HG02588 (cell line): Measurements from ENCODE around the gene ARSG.
"Not testable (repeated sequence)": the region's sequence is repeated elsewhere in the genome, so short reads cannot be mapped to it uniquely, and the experiment has no call there.

Experiments
- ATAC-seq: cut with Tn5 transposase; IDR thresholded peaks from one replicate; pipeline ENCODE4 v1.9.1; 2021; ENCODE audit warnings: mild to moderate bottlenecking, moderate library complexity; ENCODE audit not compliant: unreplicated experiment

The ARSG gene

DNA sequence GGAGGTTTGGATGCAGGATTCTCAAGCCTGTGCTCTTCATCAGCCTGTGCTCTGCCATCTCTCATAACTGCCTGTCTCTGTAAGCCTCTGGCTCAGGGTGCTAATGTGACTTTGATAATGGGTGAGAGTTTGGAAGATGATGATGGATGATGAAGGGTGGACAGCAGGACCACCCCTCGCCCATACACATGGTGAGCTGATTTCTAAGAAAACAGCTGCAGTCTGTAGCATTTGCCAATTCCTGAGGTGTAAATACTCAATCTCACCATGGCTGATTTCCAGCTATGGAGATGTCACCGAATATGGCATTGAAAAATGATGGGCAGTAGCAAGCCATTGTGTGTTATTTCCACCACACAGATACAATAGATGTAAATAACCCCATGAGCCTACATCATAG, 74.2 kb downstream of the ARSG start:
- ATAC-seq, result no peak

DNA sequence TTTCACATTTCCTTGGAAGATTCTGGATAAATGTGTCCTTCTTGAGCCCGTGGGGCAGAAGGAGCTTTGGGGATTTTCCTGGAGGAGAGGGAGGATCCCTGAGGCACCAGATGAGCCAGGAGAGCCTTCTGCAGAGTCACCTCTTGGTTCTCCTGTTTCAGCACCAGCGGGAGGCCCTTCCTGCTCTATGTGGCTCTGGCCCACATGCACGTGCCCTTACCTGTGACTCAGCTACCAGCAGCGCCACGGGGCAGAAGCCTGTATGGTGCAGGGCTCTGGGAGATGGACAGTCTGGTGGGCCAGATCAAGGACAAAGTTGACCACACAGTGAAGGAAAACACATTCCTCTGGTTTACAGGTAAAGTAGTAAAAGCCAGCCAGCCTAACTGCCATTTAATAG, 77.1 kb downstream of the ARSG start:
- ATAC-seq, result no peak

DNA sequence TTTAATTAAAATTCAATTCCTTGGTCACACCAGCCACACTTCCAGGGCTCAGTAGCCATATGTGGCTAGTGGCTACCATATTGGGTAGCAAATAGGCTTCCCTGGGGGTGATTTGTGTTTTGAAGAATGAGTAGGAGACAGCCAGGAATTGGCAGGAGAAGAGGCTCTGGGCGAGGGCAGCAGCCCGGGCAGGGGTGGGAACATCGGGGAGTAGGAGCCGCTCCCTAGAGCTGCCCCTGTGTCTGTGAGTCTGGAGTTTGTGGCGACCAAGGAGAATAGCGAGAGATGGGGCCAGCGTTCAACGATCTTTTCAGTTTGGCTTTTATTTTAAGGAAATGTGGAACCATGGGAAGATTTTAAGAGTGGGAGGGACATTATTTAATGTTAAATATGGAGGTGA, 84.3 kb downstream of the ARSG start:
- no peak for ATAC-seq

DNA sequence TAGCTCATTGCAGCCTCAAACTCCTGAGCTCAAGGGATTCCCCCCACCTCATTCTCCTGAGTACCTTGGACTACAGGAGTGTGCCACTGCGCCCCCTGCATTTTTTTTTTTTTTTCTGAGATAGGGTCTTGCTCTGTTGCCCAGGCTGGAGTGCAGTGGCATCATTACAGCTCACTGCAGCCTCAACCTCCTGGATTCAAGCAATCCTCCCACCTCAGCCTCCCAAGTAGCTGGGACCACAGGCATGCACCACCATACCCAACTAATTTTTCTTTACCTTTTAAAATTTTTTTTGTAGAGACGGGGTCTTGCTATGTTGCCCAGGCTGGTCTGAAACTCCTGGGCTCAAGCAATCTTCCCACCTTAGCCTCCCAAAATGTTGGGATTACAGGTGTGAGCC, 84.9 kb downstream of the ARSG start:
- ATAC-seq, result not testable (repeated sequence)

DNA sequence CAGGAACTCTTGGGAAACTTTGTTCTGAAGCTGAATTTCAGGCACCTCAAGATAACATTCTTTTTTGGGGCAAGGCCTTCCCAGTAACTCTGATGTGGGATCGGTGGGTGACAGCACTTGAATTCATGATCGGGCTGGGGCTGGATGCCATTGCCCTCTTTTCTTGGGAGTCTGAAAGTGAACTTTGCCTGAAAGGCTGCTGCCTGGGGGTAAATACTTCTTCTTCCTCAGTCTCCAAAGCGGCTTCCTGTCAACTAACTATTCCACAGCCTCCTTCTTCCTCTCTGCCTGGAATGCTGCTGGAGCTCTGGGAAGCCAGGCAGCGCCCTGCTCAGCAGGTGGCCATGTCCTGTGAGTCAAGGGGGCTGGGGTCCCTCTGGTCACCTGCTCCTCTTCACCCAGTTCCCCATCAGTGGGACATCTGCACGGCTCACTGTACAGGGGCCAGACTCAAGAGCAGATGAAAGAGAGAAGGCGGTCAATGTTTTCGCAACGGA, 86.5 kb downstream of the ARSG start:
- no peak for ATAC-seq

DNA sequence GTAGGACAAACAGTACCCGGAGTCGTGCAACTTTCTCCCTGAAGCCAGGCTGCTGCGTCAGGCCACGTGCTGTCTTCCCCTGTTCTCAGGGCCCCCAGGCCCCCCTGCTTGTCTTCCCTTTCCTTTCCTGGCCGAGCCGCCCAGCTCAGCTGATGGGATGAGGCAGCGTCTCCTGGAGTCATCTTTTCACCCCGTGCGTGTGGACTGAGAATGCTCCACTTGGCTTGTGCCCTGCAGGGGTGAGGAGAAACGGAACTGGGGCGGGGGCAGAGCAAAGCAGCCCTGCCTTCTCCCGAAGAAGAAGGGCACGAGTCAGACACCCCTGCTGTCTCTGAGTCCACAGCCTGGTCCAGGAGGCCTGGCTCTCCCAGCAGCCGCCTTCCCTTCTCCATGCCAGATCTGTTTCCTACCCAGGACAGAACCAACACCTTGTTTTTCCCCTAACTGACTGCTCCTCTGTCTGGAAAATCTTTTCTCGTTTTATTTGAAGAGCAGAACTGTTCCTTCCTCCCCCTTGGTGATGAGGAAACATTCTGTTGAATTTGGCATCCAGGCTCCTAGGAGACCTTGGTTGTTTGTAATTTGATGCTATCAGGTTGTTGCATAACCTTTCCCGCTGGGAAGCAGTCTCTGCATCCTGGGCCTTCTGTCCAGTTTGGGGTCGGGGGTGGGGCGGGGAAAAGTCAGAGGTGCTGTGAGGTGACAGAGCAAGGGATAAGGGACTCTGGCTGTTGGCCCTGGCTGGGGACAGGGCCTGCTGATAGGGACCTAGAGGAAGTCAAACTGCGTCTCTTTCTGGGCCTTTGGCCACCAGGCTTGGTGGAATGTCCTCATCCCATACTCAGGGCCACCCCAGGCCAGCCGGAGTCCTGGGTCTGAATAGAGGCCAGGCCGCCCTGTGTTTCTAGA, 87.2 kb downstream of the ARSG start:
- no peak for ATAC-seq

DNA sequence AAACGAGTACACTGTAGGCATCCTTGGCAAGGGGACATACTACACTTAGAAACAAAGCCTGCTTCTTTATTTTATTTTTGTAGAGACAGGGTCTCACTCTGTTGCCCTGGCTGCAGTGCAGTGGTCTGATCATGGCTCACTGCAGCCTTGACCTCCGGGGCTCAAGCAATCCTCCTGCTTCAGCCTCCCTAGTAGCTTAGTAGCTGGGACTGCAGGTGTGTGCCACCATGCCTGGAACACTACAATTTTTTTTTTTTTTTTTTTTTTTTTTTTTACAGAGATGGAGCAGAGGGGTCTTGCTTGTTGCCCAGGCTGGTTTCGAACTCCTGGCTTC, 87.8 kb downstream of the ARSG start:
- no peak for ATAC-seq

DNA sequence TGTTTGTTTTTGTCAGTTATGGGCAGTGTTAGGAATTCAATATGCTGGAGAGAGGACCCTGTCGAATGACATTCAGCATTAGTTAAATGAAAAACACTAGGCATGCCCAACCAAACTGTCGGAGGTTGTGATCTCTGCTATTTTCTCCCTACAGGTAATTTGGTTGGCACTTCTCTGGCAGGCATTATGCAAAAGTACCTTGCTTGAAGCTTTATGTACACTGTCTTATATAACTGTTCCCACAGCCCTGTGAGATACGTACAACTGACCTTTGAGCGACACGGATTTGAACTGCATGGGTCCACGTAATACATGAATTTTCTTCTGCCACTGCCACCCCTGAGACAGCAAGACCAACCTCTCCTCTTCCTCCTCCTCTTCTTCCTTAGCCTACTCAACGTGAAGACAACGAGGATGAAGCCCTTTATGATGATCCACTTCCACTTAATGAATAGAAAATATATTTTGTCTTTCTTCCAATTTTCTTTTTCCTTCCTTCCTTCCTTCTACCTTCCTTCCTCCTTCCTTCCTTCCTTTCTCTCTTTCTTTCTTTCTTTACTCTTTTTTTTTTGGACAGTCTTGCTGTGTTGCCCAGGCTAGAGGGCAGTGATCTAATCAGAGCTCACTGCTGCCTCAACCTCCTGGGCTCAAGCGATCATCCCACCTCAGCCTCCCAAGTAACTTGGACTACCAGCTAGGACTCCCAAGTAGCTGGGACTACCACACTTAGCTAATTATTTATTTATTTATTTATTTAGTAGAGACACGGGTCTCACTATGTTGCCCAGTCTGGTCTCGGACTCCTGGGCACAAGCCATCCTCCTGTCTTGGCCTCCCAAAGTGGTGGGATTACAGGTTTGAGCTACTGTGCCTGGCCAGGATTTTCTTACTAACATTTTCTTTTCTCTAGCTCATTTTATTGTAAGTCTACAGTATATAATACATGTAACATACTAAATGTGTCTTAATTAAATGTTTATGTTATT, 88.7 kb downstream of the ARSG start:
- no peak for ATAC-seq

DNA sequence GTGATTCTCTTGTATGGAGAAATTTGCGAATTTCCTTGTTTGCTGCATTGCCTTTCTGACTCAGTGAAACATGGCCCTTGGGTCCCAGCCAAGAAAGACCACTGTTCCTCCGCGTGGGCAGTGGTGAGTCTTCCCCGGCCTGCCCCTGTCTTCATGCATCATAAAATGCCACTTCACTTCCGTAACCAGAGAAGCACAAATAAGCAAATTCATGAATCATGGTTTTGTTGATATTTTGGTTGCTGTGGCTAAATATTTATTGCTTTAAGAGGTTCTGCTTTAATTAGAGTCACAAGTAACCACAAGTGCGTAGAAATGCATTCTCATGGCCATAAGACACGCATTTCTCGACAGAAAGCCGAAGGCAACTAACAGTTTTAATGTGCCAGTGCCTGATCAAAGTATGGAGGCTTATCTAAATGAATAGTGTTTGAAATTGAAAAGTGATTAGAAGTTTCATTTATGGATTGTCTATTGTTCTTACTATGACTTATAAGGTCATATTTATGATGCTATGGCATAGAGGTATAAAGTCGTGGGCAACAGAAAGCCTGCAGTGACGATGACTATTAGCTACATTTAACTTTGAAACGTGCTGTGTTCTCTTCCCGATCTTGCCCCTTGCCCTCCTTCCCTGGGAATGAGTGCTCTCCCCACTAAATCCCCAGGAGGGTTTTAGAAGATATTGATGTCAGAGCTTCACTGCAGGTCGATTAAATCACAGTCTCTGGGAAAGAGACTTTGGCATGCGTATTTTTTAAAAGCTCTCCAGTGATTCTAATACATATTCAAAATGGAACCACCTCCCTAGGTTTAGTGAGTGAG, 90.0 kb downstream of the ARSG start:
- no peak for ATAC-seq

DNA sequence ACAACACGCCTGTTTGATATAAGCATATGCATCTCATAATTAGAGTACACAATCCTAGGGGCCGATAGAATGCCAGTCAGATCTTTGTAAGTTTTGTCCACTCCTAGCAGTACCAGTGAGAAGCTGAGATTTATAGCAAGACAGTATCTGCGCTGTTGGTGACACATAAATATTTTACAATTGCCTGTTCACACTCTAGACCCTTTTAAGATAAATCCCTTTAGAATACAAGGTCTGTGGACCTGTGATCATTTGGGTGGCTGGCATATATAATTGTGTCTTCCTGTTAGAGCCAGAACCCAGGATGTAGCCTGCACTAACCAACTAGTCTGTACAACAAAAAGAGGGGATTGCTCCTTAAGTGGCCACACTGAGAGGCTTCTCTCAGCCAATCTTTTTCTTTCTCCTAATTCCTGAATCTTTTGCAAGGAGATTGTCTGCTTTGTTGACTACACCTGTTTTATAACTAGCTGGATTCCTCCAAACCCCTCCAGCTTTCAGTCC, 91.3 kb downstream of the ARSG start:
- ATAC-seq, result no peak

DNA sequence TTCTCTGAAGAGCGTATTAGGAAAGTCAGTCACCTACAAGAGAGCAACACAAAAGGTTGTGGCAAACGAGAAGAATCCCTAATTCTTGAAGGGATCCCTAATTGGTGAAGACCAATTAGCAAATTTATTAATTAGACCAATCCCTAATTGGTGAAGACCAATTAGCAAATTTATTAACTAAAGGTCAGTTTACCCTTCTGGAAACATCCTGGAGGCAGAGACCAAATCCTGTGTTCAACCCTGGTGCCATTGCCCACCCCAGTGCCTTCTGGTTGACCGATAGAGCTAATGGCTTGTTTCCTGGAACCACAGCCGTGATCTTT, 91.8 kb downstream of the ARSG start:
- no peak for ATAC-seq

DNA sequence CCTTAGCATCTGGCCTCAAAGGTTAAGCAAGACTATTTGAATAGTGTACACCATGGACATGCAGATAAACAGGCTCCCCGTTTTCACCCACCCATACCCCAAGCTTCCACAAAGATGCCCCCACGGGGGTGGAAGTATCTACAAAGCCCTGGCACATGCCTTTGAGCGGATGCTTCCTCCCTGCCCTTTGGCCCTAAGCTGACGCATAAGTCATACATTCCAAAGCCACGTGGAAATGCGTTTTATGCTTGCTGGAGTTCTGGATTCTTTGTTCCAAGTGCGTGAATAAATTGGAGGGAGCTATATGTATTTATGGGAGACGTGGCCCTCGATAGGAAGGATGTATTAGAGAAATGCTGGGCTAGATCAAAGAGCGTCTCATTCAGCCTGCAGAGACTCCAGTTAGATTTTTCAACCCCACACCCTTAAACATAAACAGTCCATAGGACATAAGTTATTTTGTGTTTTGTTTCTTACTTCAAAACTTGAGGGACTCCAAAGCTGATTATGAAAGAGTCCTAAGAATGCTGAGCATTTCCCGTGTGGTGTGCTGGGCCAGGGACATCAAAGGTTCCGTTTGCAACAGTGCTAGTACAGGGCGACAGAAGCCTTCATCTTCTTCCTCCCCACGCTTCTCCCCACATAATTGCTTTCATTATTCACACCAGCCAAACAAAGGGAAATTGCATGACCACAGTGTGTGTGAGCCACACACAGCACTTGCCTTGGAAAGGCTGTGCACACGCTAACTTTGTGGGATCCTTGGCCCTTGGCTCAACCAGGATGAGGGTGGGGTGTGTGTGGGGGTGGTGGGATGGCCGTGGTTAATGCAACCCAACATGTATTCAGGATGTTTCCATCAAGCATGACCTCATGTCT, 92.4 kb downstream of the ARSG start:
- ATAC-seq, result no peak

DNA sequence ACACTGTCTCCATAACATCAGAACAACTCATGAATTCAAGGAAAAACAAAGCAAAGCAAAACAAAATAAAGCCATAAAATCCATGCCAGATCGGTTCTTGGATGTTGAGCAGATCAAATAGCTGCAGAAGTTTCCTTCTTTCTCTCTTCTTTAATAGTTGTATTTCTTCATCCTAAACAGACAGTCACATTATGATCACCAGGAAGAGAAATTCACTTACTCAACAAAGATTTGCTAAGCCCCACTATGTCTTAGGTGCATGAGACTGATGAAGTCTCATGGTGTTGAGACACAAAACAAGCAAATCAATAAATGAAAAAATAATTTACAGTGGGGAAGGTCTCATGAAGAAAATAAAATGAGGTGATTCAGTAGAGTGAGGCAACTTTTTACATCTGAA, 93.2 kb downstream of the ARSG start:
- no peak for ATAC-seq

DNA sequence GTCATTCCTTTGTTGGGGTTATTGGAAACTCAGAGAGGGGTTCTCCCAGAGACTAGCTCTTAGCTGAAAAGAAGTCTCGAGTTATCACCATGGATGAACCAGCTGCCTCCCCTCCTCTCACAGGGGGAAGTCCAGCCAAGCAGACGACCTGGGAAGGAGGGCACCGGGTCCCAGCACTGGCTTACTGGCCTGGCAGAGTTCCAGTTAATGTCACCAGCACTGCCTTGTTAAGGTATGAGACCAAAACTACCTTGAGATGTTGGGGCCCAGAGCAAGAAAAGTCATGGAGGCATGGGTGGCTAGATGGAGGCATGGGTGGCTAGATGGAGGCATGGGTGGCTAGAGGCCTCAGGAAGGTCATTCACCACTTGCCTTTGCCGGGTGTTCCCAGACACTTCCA, 93.6 kb downstream of the ARSG start:
- ATAC-seq, result no peak

DNA sequence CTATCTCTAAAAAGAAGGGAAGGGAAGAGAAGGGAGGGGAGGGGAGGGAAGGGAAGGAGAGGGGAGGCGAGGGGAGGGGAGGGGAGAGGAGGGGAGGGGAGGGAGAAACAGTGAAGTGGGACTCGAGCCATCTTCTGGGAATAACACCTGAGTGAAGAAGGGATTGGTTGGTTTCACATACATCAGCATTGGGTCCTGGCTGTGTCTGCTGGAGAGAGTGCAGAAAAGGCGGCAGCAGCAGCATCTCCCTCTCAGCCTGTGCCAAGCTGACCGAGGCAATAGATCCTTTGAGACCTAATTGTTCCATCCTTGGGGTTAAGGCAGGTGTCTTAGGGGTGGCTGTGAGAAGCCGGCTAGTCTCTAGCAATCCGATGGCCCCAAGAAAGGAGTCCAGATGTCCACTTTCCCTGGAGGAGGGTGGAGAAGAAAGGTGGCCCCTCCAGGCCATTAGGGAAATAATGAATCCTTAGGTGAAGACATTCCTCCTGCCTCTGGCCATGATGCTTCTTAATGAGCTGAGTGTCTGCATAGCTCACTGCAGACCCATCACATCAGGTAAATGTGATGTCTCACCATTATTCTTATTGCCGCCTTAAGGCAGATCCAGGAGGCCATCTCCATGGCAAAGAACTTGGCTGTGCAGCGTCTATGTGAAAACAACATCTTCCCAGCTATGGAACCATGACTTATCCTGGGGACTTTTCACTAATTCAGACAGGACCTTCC, 94.4 kb downstream of the ARSG start:
- no peak for ATAC-seq

DNA sequence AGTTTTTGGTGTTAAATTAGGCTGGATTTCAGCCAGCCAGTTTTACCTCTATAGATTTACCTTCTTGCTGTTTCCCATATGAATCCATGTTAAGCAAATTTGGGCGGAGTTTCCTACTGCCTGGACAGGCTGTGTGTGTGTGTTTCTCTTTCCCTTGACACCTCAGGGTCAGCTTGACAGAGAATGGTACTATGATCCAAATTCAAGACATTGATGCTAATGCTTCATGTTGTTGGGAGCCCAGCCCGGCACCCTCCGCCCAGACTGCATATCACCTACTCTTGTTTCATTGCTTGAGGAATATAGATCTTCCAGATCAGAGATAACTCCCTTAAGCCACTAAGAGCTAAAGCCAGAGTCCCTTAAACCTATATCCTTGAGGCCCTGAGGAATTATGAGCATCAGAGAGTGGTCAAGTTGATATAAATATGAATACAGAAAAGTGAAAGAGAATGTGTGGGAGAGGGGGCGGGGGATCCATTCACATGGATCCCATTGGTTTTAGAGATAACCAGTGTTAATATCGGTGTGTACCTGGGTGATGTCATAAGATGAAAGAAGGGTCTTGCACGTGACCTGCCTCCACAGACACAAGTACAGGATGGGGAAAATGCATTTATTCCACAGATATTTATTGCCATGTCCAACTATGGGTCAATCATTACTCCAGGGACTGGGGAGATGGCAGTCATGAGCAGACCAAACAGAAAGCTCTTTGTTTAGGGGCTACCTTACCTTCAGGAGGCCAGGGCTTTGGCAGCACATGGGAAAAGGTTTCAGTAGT, 96.3 kb downstream of the ARSG start:
- no peak for ATAC-seq

DNA sequence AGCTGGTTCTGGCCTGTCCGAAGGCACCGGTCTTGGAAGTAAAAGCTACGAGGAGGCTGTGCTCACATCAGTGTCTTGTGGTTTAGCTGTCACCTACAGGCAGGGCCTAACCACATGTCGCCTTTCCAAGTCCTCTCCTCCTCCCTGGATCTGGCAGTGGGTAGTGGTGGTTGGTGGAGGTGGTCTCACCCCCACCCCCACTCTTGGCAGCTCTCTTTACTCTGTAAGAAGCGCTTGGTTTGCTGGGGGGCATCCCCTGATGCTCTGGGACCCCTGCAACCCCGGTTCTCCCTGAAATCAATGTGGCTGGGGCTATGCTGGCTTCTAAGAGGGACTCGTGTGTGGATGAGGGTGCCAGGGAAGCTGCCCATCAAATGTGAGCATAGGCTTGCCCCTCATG, 97.7 kb downstream of the ARSG start:
- no peak for ATAC-seq

DNA sequence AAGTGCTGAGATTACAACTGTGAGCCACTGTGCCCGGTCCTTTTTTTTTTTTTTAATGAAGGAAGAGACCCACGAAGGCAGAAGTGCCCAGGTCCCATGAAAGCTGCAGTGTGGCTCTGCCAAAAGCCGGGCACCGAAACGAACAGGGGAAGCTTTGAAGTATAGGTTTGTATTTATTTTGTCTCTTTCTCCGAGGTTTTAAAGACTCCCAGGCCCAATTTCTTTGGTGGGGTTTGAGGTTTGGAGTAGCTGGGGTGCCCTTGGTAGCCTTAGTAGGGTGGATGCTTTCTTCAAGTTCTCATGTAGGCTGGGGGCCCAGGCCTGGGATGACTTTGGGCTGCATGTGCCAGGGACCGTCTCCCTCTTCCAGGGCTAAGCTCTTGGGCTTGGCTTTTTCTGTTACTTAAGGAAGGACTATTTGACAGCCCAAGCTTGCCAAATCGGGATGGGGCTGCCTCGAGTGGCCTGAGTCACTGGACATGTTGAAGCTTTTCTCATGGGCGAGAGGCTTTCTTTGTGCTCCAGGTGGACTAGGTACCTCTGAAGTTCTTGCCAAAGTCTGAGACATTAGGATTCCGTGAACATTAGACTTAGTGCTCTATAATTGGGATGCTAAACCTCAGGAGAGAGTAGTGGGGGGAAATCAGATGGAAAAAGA, 99.7 kb downstream of the ARSG start:
- ATAC-seq, result no peak
